Astrocyte of the cerebellum (primary cell): Measurements from ENCODE around the gene OSBPL9.

Experiments
- DNase-seq: peaks from one replicate; pipeline ENCODE4 v3.0.0-alpha.2; 2011; ENCODE audit warnings: low read depth
- H3K4me3 ChIP-seq: 2 replicates; pipeline ENCODE4 v1.5.1; 2011; ENCODE audit warnings: mild to moderate bottlenecking, low read depth, low read length, moderate library complexity
- CTCF ChIP-seq: IDR thresholded peaks from 2 replicates; pipeline ENCODE4 v1.5.1; 2012; ENCODE audit warnings: low read length, low read depth, moderate library complexity, mild to moderate bottlenecking; ENCODE audit errors: missing control alignments
- in situ Hi-C: cut with HindIII; loops from 2 replicates; pipeline ENCODE4 v1.10.0; 2017; ENCODE audit warnings: low sequenced_read_pairs

Gene OSBPL9

DNA sequence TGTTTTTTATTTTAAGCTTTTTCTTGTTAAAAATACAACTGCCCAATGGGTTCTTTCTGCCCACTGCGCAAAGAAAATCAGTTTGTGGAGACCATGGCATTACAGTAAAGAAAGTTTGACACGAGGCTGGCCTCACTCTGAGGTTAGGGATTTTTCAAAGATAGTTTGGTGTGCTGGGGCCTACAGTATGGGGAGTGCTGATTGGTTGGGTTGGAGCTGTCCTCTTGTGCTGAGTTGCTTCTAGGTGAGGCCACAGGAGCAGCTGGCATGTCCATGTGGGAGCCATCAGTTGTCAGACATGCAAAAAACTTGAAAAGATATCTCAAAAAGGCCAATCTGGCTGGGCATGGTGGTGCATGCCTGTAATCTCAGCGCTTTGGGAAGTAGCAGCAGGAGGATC is 14.0 kb downstream of the OSBPL9 start:
- no peak for TF ChIP-seq CTCF
- in situ Hi-C loops = no loop called here
- H3K4me3 ChIP-seq = no peak overlapping the region
- no peak for DNase-seq

DNA sequence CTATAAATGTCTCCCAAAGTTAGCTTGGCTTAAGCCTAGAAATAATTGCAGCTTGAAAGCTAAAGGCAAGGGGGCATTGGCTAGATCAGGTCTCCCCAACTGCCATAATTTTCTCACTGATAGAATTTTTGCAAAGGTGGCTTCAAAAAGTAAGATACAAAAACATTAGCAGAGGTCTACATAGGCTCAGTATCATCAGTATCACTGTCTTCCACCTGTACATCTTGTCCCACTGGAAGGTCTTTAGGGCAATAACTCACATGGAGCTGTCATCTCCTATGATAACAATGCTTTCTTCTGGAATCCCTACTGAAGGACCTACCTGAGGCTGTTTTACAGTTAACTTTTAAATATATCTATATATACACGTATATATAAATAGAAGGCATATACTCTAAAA is 14.9 kb downstream of the OSBPL9 start:
- in situ Hi-C loops = no loop called here
- H3K4me3 ChIP-seq = no peak overlapping the region
- no peak for DNase-seq
- no peak for TF ChIP-seq CTCF

GRCh38 chr1:51634618-51635017 is 17.7 kb downstream of the OSBPL9 start:
- in situ Hi-C loops = no loop called here
- DNase-seq = no peak
- TF ChIP-seq CTCF = no peak
- no peak overlapping the region for H3K4me3 ChIP-seq

DNA sequence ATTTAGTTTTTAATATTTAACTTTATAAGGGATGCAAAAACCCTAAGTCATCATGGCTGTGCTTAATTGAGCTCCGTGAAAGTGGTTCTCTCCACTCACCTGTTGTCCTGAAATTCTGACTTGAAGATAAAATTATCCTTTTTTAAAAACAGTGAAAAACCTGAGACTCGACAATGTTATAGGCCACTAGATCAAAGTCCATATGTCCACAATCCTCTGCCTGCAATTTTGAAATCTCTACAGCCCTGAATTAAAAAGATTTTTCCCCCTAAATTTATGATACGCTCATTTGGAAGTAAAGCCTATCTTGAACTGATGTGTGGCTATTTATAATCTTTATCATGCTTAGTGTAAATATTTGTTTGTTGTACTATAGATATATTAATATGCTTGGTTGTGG is 18.7 kb downstream of the OSBPL9 start:
- DNase-seq = no peak
- no peak for TF ChIP-seq CTCF
- in situ Hi-C loops = no loop called here
- no peak overlapping the region for H3K4me3 ChIP-seq

GRCh38 chr1:51636191-51636590 is 19.3 kb downstream of the OSBPL9 start:
- in situ Hi-C loops = no loop called here
- TF ChIP-seq CTCF = no peak

GRCh38 chr1:51636764-51637522 is 20.1 kb downstream of the OSBPL9 start:
- TF ChIP-seq CTCF = no peak
- in situ Hi-C loops = no loop called here

More at GRCh38 chr1:51636191-51636590, 19.3 kb downstream of the OSBPL9 start:
- DNase-seq = no peak
- no peak overlapping the region for H3K4me3 ChIP-seq

GRCh38 chr1:51638350-51638749 is 21.5 kb downstream of the OSBPL9 start:
- in situ Hi-C loops = no loop called here
- no peak for TF ChIP-seq CTCF
- no peak overlapping the region for H3K4me3 ChIP-seq
- no peak for DNase-seq

More at GRCh38 chr1:51636764-51637522, 20.1 kb downstream of the OSBPL9 start:
- H3K4me3 ChIP-seq = no peak overlapping the region
- DNase-seq = no peak
